GM12872 (cell line): ENCODE results near the gene AKNA.

Source experiments
- CTCF ChIP-seq: IDR thresholded peaks from 3 replicates; pipeline ENCODE4 v1.5.1; 2011; ENCODE audit warnings: low read depth, mild to moderate bottlenecking, low read length, moderate library complexity; ENCODE audit not compliant: insufficient read depth

AKNA gene

GRCh38 chr9:114356792-114357191 is 31.0 kb downstream of the AKNA start:
- TF ChIP-seq CTCF, result no peak

GRCh38 chr9:114355821-114356220 is 32.0 kb downstream of the AKNA start:
- no peak for TF ChIP-seq CTCF

GRCh38 chr9:114351932-114352331 is 35.9 kb downstream of the AKNA start:
- no peak for TF ChIP-seq CTCF

GRCh38 chr9:114350636-114351401 is 37.0 kb downstream of the AKNA start:
- TF ChIP-seq CTCF, result no peak

GRCh38 chr9:114349713-114350480 is 37.9 kb downstream of the AKNA start:
- no peak for TF ChIP-seq CTCF

GRCh38 chr9:114348906-114349482 is 38.8 kb downstream of the AKNA start:
- no peak for TF ChIP-seq CTCF

- TF ChIP-seq CTCF, result no peak
Observed at GRCh38 chr9:114348261-114348905, 39.4 kb downstream of the AKNA start.
